Activated naive CD8-positive, alpha-beta T cell treated with anti-CD3 and anti-CD28 coated beads, Interleukin-2, amount 50 U/mL, for 16 hours (primary cell): Measurements from ENCODE around the gene LTBP1.
"Not testable (repeated sequence)": the region's sequence is repeated elsewhere in the genome, so short reads cannot be mapped to it uniquely, and the experiment has no call there.

Experiments used
- DNase-seq: peaks from one replicate; pipeline ENCODE4 v3.0.0-alpha.2; 2020; ENCODE audit warnings: low read depth, low spot score

The LTBP1 gene

GRCh38 chr2:33219850-33220275 is 273.1 kb downstream of the LTBP1 start:
- DNase-seq: no peak

- DNase-seq: no peak
Measured at GRCh38 chr2:33220533-33220932, 273.8 kb downstream of the LTBP1 start.

GRCh38 chr2:33221046-33221784 is 274.5 kb downstream of the LTBP1 start:
- no peak for DNase-seq

- no peak for DNase-seq
Measured at GRCh38 chr2:33222309-33222708, 275.6 kb downstream of the LTBP1 start.

GRCh38 chr2:33223856-33224255 is 277.1 kb downstream of the LTBP1 start:
- DNase-seq: no peak

- no peak for DNase-seq
Measured at GRCh38 chr2:33225350-33225749, 278.6 kb downstream of the LTBP1 start.

GRCh38 chr2:33226546-33226945 is 279.8 kb downstream of the LTBP1 start:
- DNase-seq: no peak

GRCh38 chr2:33229646-33230045 is 282.9 kb downstream of the LTBP1 start:
- DNase-seq: no peak

- DNase-seq: no peak
Measured at GRCh38 chr2:33230195-33230594, 283.4 kb downstream of the LTBP1 start.

GRCh38 chr2:33230842-33231241 is 284.1 kb downstream of the LTBP1 start:
- no peak for DNase-seq

- not testable (repeated sequence) for DNase-seq
Measured at GRCh38 chr2:33235559-33235958, 288.8 kb downstream of the LTBP1 start.

GRCh38 chr2:33236482-33237385 is 290.0 kb downstream of the LTBP1 start:
- DNase-seq: no peak

- no peak for DNase-seq
Measured at GRCh38 chr2:33238111-33238510, 291.4 kb downstream of the LTBP1 start.

- no peak for DNase-seq
Measured at GRCh38 chr2:33240178-33240577, 293.4 kb downstream of the LTBP1 start.

- DNase-seq: no peak
Measured at GRCh38 chr2:33241072-33241471, 294.3 kb downstream of the LTBP1 start.

- no peak for DNase-seq
Measured at GRCh38 chr2:33241581-33241980, 294.8 kb downstream of the LTBP1 start.

GRCh38 chr2:33242845-33243244 is 296.1 kb downstream of the LTBP1 start:
- DNase-seq: no peak

GRCh38 chr2:33246432-33246831 is 299.7 kb downstream of the LTBP1 start:
- DNase-seq: no peak

- no peak for DNase-seq
Measured at GRCh38 chr2:33247365-33247764, 300.6 kb downstream of the LTBP1 start.

GRCh38 chr2:33250417-33251029 is 303.8 kb downstream of the LTBP1 start:
- DNase-seq: no peak

- no peak for DNase-seq
Measured at GRCh38 chr2:33256162-33256755, 309.5 kb downstream of the LTBP1 start.

GRCh38 chr2:33258387-33258786 is 311.6 kb downstream of the LTBP1 start:
- no peak for DNase-seq
